GM12864 (cell line): Measurements from ENCODE around the gene CRADD.
"Not testable (repeated sequence)": the region's sequence is repeated elsewhere in the genome, so short reads cannot be mapped to it uniquely, and the experiment has no call there.

ENCODE experiments used
- DNase-seq: peaks from one replicate; pipeline ENCODE4 v3.0.0-alpha.2; 2011; ENCODE audit warnings: low read depth
- H3K4me3 ChIP-seq: 2 replicates; pipeline ENCODE4 v1.5.1; 2011; ENCODE audit warnings: mild to moderate bottlenecking, low read depth, low read length, control low read depth
- TF ChIP-seq, protein P1 (sequence below): IDR thresholded peaks from 2 replicates; pipeline ENCODE4 v1.5.1; 2011; ENCODE audit warnings: low read depth, mild to moderate bottlenecking, moderate library complexity, low read length, control low read depth, inconsistent platforms; ENCODE audit errors: missing control alignments

CRADD gene

DNA sequence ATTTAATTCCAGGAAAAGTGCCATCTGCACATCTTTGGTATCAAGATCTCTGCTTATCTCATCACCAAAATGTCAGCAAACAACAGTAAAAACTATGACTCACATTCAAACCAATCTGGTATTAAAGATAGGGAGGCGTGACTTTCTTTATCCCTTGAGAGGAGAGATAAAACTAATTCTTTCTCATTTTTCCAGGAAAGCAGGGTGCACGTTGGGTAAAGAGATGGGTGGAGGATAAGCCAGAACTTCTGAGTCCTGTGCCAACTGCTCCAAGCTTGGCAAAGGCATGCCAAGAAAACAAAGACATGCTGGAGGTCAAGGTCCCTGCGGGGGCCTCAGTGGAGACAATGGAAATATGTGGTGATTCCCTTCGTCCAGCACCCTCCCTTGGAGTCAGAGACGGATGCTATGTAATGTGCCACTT is 245.4 kb downstream of the CRADD start:
- DNase-seq = no peak
- TF ChIP-seq, protein P1, sequence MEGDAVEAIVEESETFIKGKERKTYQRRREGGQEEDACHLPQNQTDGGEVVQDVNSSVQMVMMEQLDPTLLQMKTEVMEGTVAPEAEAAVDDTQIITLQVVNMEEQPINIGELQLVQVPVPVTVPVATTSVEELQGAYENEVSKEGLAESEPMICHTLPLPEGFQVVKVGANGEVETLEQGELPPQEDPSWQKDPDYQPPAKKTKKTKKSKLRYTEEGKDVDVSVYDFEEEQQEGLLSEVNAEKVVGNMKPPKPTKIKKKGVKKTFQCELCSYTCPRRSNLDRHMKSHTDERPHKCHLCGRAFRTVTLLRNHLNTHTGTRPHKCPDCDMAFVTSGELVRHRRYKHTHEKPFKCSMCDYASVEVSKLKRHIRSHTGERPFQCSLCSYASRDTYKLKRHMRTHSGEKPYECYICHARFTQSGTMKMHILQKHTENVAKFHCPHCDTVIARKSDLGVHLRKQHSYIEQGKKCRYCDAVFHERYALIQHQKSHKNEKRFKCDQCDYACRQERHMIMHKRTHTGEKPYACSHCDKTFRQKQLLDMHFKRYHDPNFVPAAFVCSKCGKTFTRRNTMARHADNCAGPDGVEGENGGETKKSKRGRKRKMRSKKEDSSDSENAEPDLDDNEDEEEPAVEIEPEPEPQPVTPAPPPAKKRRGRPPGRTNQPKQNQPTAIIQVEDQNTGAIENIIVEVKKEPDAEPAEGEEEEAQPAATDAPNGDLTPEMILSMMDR = no peak
- H3K4me3 ChIP-seq = no peak overlapping the region

DNA sequence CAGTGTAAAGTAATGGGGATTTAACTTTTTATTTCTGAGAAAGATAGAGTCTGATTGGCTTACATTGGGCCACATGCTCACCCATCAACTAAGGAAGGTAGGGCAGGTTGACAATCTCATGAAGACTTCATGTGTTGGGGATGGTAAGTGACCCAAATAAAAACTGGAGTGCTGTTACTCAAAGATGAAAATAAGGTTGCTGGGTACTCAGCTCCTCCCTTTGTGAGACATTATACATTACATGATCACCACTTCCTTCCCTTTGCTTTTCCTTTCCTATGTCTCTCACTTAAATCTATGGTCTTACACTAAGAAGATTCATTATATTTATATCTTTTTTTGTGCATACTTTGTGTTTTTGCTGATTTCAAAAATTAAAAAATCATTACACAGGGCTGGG is 247.2 kb downstream of the CRADD start:
- no peak overlapping the region for H3K4me3 ChIP-seq
- TF ChIP-seq, protein P1 = no peak
- no peak for DNase-seq

GRCh38 chr12:93925585-93926205 is 248.5 kb downstream of the CRADD start:
- no peak for DNase-seq

GRCh38 chr12:93926237-93926636 is 249.1 kb downstream of the CRADD start:
- DNase-seq = no peak
- TF ChIP-seq, protein P1 = no peak
- no peak overlapping the region for H3K4me3 ChIP-seq

More at GRCh38 chr12:93925585-93926205, 248.5 kb downstream of the CRADD start:
- H3K4me3 ChIP-seq = no peak overlapping the region
- TF ChIP-seq, protein P1 = no peak

DNA sequence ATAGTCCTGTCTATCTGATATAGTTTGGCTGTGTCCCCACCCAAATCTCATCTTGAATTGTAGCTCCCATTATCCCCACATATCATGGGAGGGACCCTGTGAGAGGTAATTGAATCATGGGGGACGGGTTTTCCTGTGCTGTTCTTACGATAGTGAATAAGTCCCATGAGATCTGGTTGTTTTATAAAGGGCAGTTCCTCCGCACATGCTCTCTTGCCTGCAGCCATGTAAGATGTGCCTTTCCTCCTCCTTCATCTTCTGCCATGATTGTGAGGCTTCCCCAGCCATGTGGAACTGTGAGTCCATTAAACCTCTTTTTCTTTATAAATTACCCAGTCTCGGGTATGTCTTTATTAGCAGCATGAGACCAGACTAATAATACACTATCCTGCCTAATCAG is 251.9 kb downstream of the CRADD start:
- DNase-seq, H3K4me3 ChIP-seq: not testable (repeated sequence)

DNA sequence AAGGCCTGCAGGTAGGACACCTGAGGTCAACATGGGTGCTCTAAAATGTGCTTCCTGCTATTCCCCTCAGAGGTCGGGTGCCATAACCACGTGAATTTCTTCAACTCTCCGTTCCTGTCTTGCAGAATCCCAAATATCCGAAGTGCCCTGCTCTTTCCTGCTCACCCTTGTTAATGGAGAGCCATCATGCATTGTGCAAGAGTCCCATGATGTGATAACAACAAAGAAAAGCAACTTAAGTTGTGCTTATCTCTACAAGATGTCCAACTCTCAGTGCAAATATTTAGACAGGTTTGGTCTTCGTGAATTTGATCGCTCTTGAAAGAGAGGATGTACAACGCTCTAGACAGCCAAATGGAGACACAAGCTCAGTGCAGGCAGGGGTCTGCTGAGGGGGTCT is 260.6 kb downstream of the CRADD start:
- no peak for DNase-seq
- TF ChIP-seq, protein P1 = no peak
- no peak overlapping the region for H3K4me3 ChIP-seq

DNA sequence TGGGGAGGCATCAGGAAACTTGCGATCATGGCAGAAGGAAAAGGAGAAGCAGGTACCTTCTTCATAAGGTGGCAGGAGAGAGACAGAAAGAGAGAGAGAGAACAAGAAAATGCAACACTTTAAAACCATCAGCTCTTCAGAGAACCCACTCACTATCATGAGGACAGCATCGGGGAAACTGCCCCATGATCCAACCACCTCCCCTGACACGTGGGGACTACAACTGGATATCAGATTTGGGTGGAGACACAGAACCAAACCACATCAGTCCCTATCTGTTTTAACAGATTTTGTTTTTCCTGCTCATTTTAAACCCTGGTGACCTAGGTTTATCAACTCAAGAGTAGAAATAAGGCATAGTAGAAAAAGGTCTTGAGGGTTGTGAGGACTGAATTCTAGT is 261.1 kb downstream of the CRADD start:
- H3K4me3 ChIP-seq = no peak overlapping the region
- no peak for DNase-seq
- TF ChIP-seq, protein P1 = no peak
